GM15510 (cell line): Measurements from ENCODE around the gene SND1.

Source experiments
- POLR2A ChIP-seq: IDR thresholded peaks from 3 replicates; pipeline ENCODE4 v1.6.1; 2011; ENCODE audit warnings: borderline replicate concordance; ENCODE audit not compliant: insufficient read length; ENCODE audit errors: extremely low read depth

SND1 gene

GRCh38 chr7:127667759-127668530 lies 16.0 kb downstream of the SND1 start:
- TF ChIP-seq POLR2A = no peak

GRCh38 chr7:127671341-127671740 lies 19.3 kb downstream of the SND1 start:
- no peak for TF ChIP-seq POLR2A

- TF ChIP-seq POLR2A = no peak
Measured at GRCh38 chr7:127673902-127674301, 21.9 kb downstream of the SND1 start.

- TF ChIP-seq POLR2A = no peak
Measured at GRCh38 chr7:127674361-127674760, 22.4 kb downstream of the SND1 start.

- TF ChIP-seq POLR2A = no peak
Measured at GRCh38 chr7:127675721-127676120, 23.7 kb downstream of the SND1 start.

- TF ChIP-seq POLR2A = no peak
Measured at GRCh38 chr7:127677433-127678230, 25.6 kb downstream of the SND1 start.

- no peak for TF ChIP-seq POLR2A
Measured at GRCh38 chr7:127678337-127678736, 26.3 kb downstream of the SND1 start.

- no peak for TF ChIP-seq POLR2A
Measured at GRCh38 chr7:127678947-127679346, 27.0 kb downstream of the SND1 start.

GRCh38 chr7:127680983-127681382 lies 29.0 kb downstream of the SND1 start:
- no peak for TF ChIP-seq POLR2A

GRCh38 chr7:127682140-127682539 lies 30.1 kb downstream of the SND1 start:
- no peak for TF ChIP-seq POLR2A

GRCh38 chr7:127683776-127684681 lies 32.0 kb downstream of the SND1 start:
- TF ChIP-seq POLR2A = no peak

- TF ChIP-seq POLR2A = no peak
Measured at GRCh38 chr7:127689194-127689772, 37.3 kb downstream of the SND1 start.

GRCh38 chr7:127690337-127690736 lies 38.3 kb downstream of the SND1 start:
- no peak for TF ChIP-seq POLR2A

- no peak for TF ChIP-seq POLR2A
Measured at GRCh38 chr7:127690806-127691205, 38.8 kb downstream of the SND1 start.
